ENCODE measurements around the gene SYCP1.

GRCh38 chr1:115021145-115021544 is 166.5 kb downstream of the SYCP1 start:
- TF ChIP-seq SPI1 (IDR thresholded peaks at IDR 0.05; ENCODE audit: low read depth, low read length) = no peak
- no peak for TF ChIP-seq POLR2AphosphoS5 (IDR thresholded peaks at IDR 0.05; ENCODE audit: low read depth, low read length)
- no peak for TF ChIP-seq POLR2A (IDR thresholded peaks at IDR 0.05; ENCODE audit: low read depth, low read length)
- no peak for TF ChIP-seq TAF1 (IDR thresholded peaks at IDR 0.05; ENCODE audit: low read depth, low read length)
- TF ChIP-seq PAX5 (IDR thresholded peaks at IDR 0.05; ENCODE audit: insufficient read depth, low read length, severe bottlenecking) = no peak
- TF ChIP-seq POU2F2 (IDR thresholded peaks at IDR 0.05; ENCODE audit: low read depth, low read length) = no peak
